Prostate gland (tissue), 2 donors: Measurements from ENCODE around the gene FDXR. TPM values are rescaled to one million over a fixed set of nuclear protein-coding genes. Genes with fewer than 3 reads are reported as not detected.

ENCODE experiments used
- DNase-seq: peaks from one replicate; pipeline ENCODE4 v3.0.0-alpha.2; 2019; ENCODE audit warnings: low spot score
- H3K27ac ChIP-seq, 2 donors: fragments of 200-600 bp; sonication (generic); 2 replicates each; pipeline ENCODE4 v1.5.1; 2017 to 2019
- H3K27me3 ChIP-seq: fragments of 200-600 bp; sonication (generic); replicated peaks from 2 replicates; pipeline ENCODE4 v1.5.1; 2019; ENCODE audit not compliant: insufficient read depth
- H3K36me3 ChIP-seq, 2 donors: fragments of 200-600 bp; sonication (generic); 1 replicate in 1 of 2; 2 replicates in 1 of 2; pipeline versions ENCODE4 v1.5.1 to v1.8.1; 2017 to 2019
- H3K4me1 ChIP-seq: fragments of 200-600 bp; sonication (generic); replicated peaks from 2 replicates; pipeline ENCODE4 v1.5.1; 2019
- H3K4me3 ChIP-seq, 2 donors: fragments of 200-600 bp; sonication (generic); 2 replicates each; pipeline ENCODE4 v1.5.1; 2017 to 2019
- H3K9me3 ChIP-seq: fragments of 200-600 bp; sonication (generic); 2 replicates; pipeline ENCODE4 v1.5.1; 2017
- POLR2A ChIP-seq: fragments of 450-650 bp; IDR thresholded peaks from one replicate; pipeline ENCODE4 v1.6.1; 2016; ENCODE audit warnings: antibody characterized with exemption, mild to moderate bottlenecking
- POLR2AphosphoS5 ChIP-seq: sonication (generic); formaldehyde crosslinking; IDR thresholded peaks from one replicate; pipeline ENCODE4 v1.6.1; 2017; ENCODE audit warnings: antibody characterized with exemption
- WGBS: methylation state at CpG from one replicate; pipeline ENCODE4 v1.1.5; 2018; 5-methylcytosine and 5-hydroxymethylcytosine counted together
- intact Hi-C: fragments of 100-400 bp; cut with DNase I; formaldehyde crosslinking; loops from one replicate; pipeline ENCODE4 v1.14.2; 2022
- total RNA-seq, 2 donors: library from RNA; depleted of rRNA; stranded (reverse); fragments of >200 nt; gene quantifications; one replicate each; pipeline ENCODE4 v1.1.0, GENCODE V29; 2016
- TF ChIP-seq, protein P1 (sequence below), 4 experiments: fragments of 200-600 bp in 2 of 4; fragments of 450-650 bp in 2 of 4; sonication (generic) in 2 of 4; IDR thresholded peaks; 1 replicate in 3 of 4; 2 replicates in 1 of 4; pipeline ENCODE4 v1.5.1; 2016 to 2019; ENCODE audit warnings: antibody characterized with exemption in 4 of 4, mild to moderate bottlenecking in 2 of 4, moderate library complexity in 2 of 4

Gene FDXR
- total RNA-seq, 2 donors from 2014 or later, result 24.6 to 182 TPM

DNA sequence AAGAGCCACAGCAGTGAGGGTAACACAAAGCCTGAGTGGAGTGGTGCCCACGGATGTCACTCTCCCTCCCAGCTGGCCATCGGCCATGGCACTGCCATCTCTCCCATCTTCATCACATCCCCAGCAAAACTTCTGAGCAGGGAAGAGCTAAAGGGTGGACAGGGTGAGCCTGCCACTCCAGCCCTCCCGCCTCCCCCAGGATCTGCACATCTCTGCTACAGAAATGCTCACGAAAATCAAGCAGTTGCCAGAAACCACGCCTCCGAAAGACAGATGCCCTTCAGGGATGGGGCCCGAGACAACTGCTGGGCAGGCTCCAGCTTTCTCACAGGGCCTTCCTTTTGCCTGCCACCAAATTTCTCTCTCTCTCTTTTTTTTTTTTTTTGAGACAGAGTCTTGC is 16.7 kb downstream of the FDXR start:
- H3K9me3 ChIP-seq, result no peaks in the 10 kb centered on the region
- H3K4me1 ChIP-seq, result peaks cover 7% of the 10 kb centered on the region
- peaks cover 40% of the 10 kb centered on the region for H3K27me3 ChIP-seq
- TF ChIP-seq POLR2A, result no peak
- TF ChIP-seq POLR2AphosphoS5, result no peak
- TF ChIP-seq, protein P1, sequence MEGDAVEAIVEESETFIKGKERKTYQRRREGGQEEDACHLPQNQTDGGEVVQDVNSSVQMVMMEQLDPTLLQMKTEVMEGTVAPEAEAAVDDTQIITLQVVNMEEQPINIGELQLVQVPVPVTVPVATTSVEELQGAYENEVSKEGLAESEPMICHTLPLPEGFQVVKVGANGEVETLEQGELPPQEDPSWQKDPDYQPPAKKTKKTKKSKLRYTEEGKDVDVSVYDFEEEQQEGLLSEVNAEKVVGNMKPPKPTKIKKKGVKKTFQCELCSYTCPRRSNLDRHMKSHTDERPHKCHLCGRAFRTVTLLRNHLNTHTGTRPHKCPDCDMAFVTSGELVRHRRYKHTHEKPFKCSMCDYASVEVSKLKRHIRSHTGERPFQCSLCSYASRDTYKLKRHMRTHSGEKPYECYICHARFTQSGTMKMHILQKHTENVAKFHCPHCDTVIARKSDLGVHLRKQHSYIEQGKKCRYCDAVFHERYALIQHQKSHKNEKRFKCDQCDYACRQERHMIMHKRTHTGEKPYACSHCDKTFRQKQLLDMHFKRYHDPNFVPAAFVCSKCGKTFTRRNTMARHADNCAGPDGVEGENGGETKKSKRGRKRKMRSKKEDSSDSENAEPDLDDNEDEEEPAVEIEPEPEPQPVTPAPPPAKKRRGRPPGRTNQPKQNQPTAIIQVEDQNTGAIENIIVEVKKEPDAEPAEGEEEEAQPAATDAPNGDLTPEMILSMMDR (IDR thresholded peaks at IDR 0.05), result no peak
- H3K36me3 ChIP-seq, result no peaks in the 10 kb centered on the region
- no peak overlapping the region for H3K27ac ChIP-seq
- no peak for DNase-seq
- H3K4me3 ChIP-seq, result no peak overlapping the region
- WGBS, result 73% methylated on average over 7 of the region's 7 CpGs
- intact Hi-C loops, result no loop called here

DNA sequence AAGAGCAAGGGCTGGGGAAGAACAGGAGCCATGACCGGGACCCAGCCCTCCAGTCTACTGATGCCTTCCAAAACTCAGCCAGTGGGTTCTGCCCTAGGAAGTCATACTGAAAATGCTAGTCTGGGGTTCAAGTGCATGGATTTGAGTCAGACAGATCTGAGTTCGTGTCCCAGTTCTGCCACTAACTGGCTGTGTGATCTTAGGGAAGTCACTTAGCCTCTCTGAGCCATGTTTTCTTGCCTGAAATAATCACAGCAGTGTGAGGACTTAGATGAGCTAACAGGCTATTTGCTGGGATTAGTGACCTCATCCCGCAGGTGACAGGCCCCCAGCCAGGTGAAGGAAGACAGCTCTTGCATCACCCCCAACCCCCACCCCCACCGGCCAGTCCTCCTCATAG is 17.5 kb downstream of the FDXR start:
- Histone ChIP-seq H3K27ac (no peak overlapping the region), H3K9me3 (no peaks in the 10 kb centered on the region), H3K4me3 (no peak overlapping the region), H3K36me3 (no peaks in the 10 kb centered on the region), H3K4me1 (no peaks in the 10 kb centered on the region), H3K27me3 (peaks cover 32% of the 10 kb centered on the region)
- TF ChIP-seq, protein P1 (IDR thresholded peaks at IDR 0.05), result no peak
- TF ChIP-seq POLR2AphosphoS5, result no peak
- no peak for TF ChIP-seq POLR2A
- intact Hi-C loops, result no loop called here
- WGBS, result 80% methylated on average over 4 of the region's 4 CpGs
- DNase-seq, result no peak

DNA sequence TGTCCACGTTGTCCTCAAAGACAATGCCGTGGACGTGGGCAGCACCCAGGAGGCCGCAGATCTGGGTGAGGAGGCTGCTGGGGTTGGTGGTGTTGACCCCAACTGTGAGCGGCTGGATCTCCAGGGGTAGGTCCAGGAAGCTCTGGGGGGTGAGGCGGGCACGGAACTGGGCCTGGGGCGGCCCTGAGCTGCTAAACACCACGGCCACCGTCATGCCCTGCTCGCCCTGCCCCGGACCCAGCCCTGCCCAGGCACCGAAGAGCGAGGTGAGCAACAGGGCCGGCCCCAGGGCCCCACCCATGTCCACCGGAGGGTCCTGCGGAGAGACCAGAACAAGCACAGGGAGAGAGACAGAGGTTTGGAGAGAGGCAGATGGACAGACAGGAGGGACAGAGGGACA is 18.0 kb downstream of the FDXR start:
- Histone ChIP-seq H3K4me3 (no peak overlapping the region), H3K27me3 (peaks cover 27% of the 10 kb centered on the region), H3K27ac (no peak overlapping the region), H3K4me1 (no peaks in the 10 kb centered on the region), H3K36me3 (no peaks in the 10 kb centered on the region), H3K9me3 (no peaks in the 10 kb centered on the region)
- WGBS, result 93% methylated on average over 17 of the region's 17 CpGs
- intact Hi-C loops, result no loop called here
- no peak for DNase-seq
- TF ChIP-seq POLR2A (no peak), POLR2AphosphoS5 (no peak)
- TF ChIP-seq, protein P1 (IDR thresholded peaks at IDR 0.05), result no peak

GRCh38 chr17:74853669-74854068 is 19.1 kb downstream of the FDXR start:
- no peak for DNase-seq
- H3K27me3 ChIP-seq, result peaks cover 17% of the 10 kb centered on the region
- WGBS, result 80% methylated on average over 8 of the region's 8 CpGs
- TF ChIP-seq POLR2A (no peak), POLR2AphosphoS5 (no peak)
- TF ChIP-seq, protein P1 (IDR thresholded peaks at IDR 0.05), result no peak
- H3K9me3 ChIP-seq, result no peaks in the 10 kb centered on the region
- no peak overlapping the region for H3K4me3 ChIP-seq
- intact Hi-C loops, result no loop called here
- H3K4me1 ChIP-seq, result no peaks in the 10 kb centered on the region
- no peak overlapping the region for H3K27ac ChIP-seq
- no peaks in the 10 kb centered on the region for H3K36me3 ChIP-seq

DNA sequence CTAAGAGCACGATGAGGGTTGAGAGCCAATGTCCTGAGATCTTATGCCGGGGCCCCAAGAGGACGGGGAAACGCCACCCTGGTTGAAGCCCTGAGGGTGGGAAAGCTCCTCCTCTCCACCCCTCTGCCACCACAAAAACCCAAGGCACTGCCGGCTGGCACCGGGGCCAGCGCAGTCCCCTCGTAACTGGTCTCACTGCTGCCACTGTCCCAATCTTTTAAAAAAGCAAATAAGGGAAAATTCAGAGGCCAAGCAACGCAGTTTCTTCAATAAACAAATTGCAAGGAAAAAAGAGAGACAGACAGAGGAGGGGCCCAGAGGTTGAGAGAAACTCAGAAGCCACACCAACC is 19.8 kb downstream of the FDXR start:
- Histone ChIP-seq H3K27me3 (peaks cover 15% of the 10 kb centered on the region), H3K4me3 (no peak overlapping the region), H3K9me3 (no peaks in the 10 kb centered on the region), H3K4me1 (no peaks in the 10 kb centered on the region), H3K36me3 (no peaks in the 10 kb centered on the region), H3K27ac (no peak overlapping the region)
- WGBS, result 16% methylated on average over 9 of the region's 9 CpGs
- TF ChIP-seq POLR2AphosphoS5 (no peak), POLR2A (no peak)
- TF ChIP-seq, protein P1 (IDR thresholded peaks at IDR 0.05), result no peak
- intact Hi-C loops, result no loop called here
- no peak for DNase-seq
